GM23338 (cell line): Measurements from ENCODE around the gene HPX. TPM values are rescaled to one million over a fixed set of nuclear protein-coding genes. Genes with fewer than 3 reads are reported as not detected.

Source experiments
- ATAC-seq: fragments of 200-7000 bp; cut with Tn5 transposase; 3 replicates; pipeline ENCODE4 v1.9.1; 2020
- DNase-seq: peaks from one replicate; pipeline ENCODE4 v3.0.0-alpha.2; 2015; ENCODE audit warnings: low spot score
- H2AFZ ChIP-seq: fragments of 200-600 bp; sonication (generic); 2 replicates; pipeline ENCODE4 v1.8.0; 2016; ENCODE audit warnings: antibody characterized with exemption, mild to moderate bottlenecking, moderate library complexity
- H3F3A ChIP-seq: fragments of 200-600 bp; sonication (generic); replicated peaks from 2 replicates; pipeline ENCODE4 v1.8.0; 2017; ENCODE audit warnings: antibody characterized with exemption, mixed run types, low read depth
- H3K27ac ChIP-seq: fragments of 200-600 bp; sonication (generic); 2 replicates; pipeline ENCODE4 v1.6.1; 2016; ENCODE audit warnings: low read depth
- H3K27me3 ChIP-seq: fragments of 200-600 bp; sonication (generic); 2 replicates; pipeline ENCODE4 v1.8.0; 2016; ENCODE audit warnings: mild to moderate bottlenecking, mixed run types, moderate library complexity; ENCODE audit not compliant: insufficient read depth
- H3K36me3 ChIP-seq: fragments of 200-600 bp; sonication (generic); 2 replicates; pipeline ENCODE4 v1.8.0; 2016; ENCODE audit warnings: mild to moderate bottlenecking; ENCODE audit not compliant: insufficient read depth
- H3K4me1 ChIP-seq: fragments of 200-600 bp; sonication (generic); 2 replicates; pipeline ENCODE4 v1.8.0; 2016; ENCODE audit warnings: mild to moderate bottlenecking, moderate library complexity; ENCODE audit not compliant: insufficient read depth
- H3K4me2 ChIP-seq: fragments of 200-600 bp; sonication (generic); 2 replicates; pipeline ENCODE4 v1.7.1; 2017; ENCODE audit warnings: mixed run types
- H3K4me3 ChIP-seq: fragments of 200-600 bp; sonication (generic); 2 replicates; pipeline ENCODE4 v1.6.1; 2016; ENCODE audit warnings: mixed run types
- H3K79me2 ChIP-seq: fragments of 200-600 bp; sonication (generic); replicated peaks from 2 replicates; pipeline ENCODE4 v1.8.0; 2017; ENCODE audit warnings: mild to moderate bottlenecking; ENCODE audit not compliant: insufficient read depth
- H3K9me2 ChIP-seq: fragments of 200-600 bp; sonication (generic); 2 replicates; pipeline ENCODE4 v1.8.0; 2017; ENCODE audit not compliant: insufficient read depth
- H4K20me1 ChIP-seq: fragments of 200-600 bp; sonication (generic); replicated peaks from 2 replicates; pipeline ENCODE4 v1.8.0; 2017; ENCODE audit warnings: mild to moderate bottlenecking; ENCODE audit not compliant: insufficient read depth
- H3K27ac Mint-ChIP-seq: 2 replicates; pipeline ENCODE4 v1.8.0; 2020; ENCODE audit warnings: inconsistent platforms, mild to moderate bottlenecking, moderate library complexity, mixed read lengths
- H3K27me3 Mint-ChIP-seq: 3 replicates; pipeline ENCODE4 v1.8.0; 2022; ENCODE audit warnings: low read depth, mild to moderate bottlenecking, moderate library complexity, mixed read lengths, inconsistent platforms; ENCODE audit not compliant: insufficient read depth, poor library complexity
- H3K36me3 Mint-ChIP-seq: 3 replicates; pipeline ENCODE4 v1.8.0; 2021; ENCODE audit warnings: low read depth, mild to moderate bottlenecking, inconsistent platforms, moderate library complexity, mixed read lengths
- H3K4me1 Mint-ChIP-seq: 3 replicates; pipeline ENCODE4 v1.8.0; 2020; ENCODE audit warnings: mild to moderate bottlenecking, inconsistent platforms, mixed read lengths
- H3K4me3 Mint-ChIP-seq: 3 replicates; pipeline ENCODE4 v1.8.0; 2021; ENCODE audit warnings: moderate library complexity, mild to moderate bottlenecking, inconsistent platforms, mixed read lengths
- H3K9me3 Mint-ChIP-seq: 3 replicates; pipeline ENCODE4 v1.8.0; 2020; ENCODE audit warnings: moderate library complexity, mild to moderate bottlenecking, inconsistent platforms, mixed read lengths
- EZH2phosphoT487 ChIP-seq: fragments of 200-600 bp; sonication (generic); IDR thresholded peaks from one replicate; pipeline ENCODE4 v1.8.1; 2018; ENCODE audit warnings: antibody characterized with exemption; ENCODE audit not compliant: unreplicated experiment
- JUNB ChIP-seq: IDR thresholded peaks from one replicate; pipeline ENCODE4 v1.6.1; 2016; ENCODE audit warnings: antibody characterized with exemption; ENCODE audit not compliant: unreplicated experiment
- ZNF114 ChIP-seq: fragments of 250-450 bp; sonication (Bioruptor Pico); IDR thresholded peaks from 2 replicates; pipeline ENCODE4 v1.5.0; 2020; ENCODE audit warnings: mild to moderate bottlenecking, moderate library complexity
- polyA plus RNA-seq: library from polyadenylated mRNA; unstranded; fragments of >200 nt; fragmentation: Nextera tagmentation; extraction: Ambion mirVana; gene quantifications from 2 replicates; pipeline ENCODE4 v1.2.1, GENCODE V29; 2016
- total RNA-seq: library from RNA; depleted of rRNA; stranded (reverse); fragments of >200 nt; shearing (Covaris generic); gene quantifications from 2 replicates; pipeline ENCODE4 v1.2.3, GENCODE V29; 2014
- TF ChIP-seq, protein P1 (sequence below): IDR thresholded peaks from 2 replicates; pipeline ENCODE4 v1.6.1; 2016; ENCODE audit warnings: antibody characterized with exemption
- TF ChIP-seq, protein P2 (sequence below), 2 experiments: fragments of 200-600 bp in 1 of 2; sonication (generic) in 1 of 2; conservative IDR thresholded peaks; 2 replicates each; pipeline versions ENCODE4 v1.5.1 to v1.6.1; 2016 to 2017; ENCODE audit warnings: antibody characterized with exemption in 2 of 2, low read depth in 2 of 2, mild to moderate bottlenecking in 2 of 2, moderate library complexity in 1 of 2
- TF ChIP-seq, protein P3 (sequence below): IDR thresholded peaks from one replicate; pipeline ENCODE4 v1.6.1; 2018; ENCODE audit warnings: antibody characterized with exemption; ENCODE audit not compliant: unreplicated experiment
- TF ChIP-seq, protein P4 (sequence below): fragments of 250-450 bp; sonication (Bioruptor Pico); IDR thresholded peaks from 2 replicates; pipeline ENCODE4 v1.5.0; 2020; ENCODE audit warnings: mild to moderate bottlenecking, moderate library complexity

The HPX gene
- total and polyA plus RNA-seq, 2 experiments from 2014 or later: 0.47 to 0.63 TPM

DNA sequence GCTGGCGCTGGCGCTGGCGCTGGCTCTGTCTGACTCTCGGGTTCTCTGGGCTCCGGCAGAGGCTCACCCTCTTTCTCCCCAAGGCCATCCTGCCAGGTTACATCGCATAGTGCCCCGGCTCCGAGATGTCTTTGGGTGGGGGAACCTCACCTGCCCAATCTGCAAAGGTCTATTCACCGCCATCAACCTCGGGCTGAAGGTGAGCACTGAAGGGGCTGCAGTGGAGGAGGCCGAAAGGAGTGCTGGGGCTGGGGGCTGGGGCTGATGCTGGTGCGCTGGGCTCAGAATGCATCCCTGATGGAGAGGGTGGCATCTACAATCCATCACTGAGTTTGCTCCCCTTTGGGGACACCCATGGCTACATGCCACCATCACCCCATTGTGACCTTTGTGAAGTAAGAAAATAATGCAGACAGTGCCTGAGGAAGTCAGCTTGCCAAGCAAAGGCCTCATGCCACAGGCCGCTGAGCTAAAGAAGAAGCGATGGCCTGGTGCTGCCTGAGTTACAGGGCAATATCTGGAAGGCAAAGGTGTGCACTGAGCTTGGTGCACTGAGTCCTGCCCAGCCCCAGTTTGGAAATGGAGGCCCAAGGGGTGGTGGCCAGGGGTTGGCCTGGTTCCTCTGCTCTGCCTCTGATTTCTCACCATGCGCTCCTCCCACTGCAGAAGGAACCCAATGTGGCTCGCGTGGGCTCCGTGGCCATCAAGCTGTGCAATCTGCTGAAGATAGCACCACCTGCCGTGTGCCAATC lies 49.9 kb downstream of the HPX start (continued):
- TF ChIP-seq, protein P1, sequence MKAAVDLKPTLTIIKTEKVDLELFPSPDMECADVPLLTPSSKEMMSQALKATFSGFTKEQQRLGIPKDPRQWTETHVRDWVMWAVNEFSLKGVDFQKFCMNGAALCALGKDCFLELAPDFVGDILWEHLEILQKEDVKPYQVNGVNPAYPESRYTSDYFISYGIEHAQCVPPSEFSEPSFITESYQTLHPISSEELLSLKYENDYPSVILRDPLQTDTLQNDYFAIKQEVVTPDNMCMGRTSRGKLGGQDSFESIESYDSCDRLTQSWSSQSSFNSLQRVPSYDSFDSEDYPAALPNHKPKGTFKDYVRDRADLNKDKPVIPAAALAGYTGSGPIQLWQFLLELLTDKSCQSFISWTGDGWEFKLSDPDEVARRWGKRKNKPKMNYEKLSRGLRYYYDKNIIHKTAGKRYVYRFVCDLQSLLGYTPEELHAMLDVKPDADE: no peak

DNA sequence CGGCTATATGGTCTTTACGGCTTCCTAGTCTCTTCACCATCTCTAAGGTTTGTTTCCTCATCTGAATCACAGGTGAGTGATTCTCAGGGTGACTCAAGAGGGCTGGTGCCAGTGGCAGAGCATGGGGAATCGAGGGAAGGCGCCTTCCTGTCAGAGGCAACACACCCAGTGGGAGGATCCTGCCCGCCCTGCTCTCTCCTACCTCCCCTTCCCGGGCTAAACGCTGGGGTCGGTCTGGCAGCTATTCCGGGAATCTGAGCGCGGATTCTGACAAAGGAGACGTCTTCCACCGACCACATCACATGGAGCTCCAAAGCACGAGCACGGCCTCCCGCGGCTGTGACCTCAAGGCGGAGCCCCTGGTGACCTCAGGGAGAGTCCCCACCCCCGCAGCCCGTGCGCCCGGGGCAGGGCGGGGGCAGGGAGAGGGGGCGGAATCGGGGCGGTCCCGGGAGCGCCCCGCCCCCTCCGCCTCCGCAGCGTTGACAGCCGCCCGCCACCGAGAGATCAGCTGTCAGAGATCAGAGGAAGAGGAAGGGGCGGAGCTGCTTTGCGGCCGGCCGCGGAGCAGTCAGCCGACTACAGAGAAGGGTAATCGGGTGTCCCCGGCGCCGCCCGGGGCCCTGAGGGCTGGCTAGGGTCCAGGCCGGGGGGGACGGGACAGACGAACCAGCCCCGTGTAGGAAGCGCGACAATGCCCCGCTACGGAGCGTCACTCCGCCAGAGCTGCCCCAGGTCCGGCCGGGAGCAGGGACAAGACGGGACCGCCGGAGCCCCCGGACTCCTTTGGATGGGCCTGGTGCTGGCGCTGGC lies 50.7 kb downstream of the HPX start, which contains the start of gene SMPD1:
SMPD1 (plus strand) TSS at position 570 of the 813 bp plus-strand sequence; CDS start at position 695, 125 bp downstream.
- H3K4me2 ChIP-seq: peak within 1 kb of the TSS; percentile 84
- H3K4me3 Mint-ChIP-seq: peak within 1 kb of the TSS; percentile 91
- TF ChIP-seq ZNF114 (CRISPR knock-in tag) (no peak), EZH2phosphoT487 (no peak), JUNB (no peak)
- TF ChIP-seq, protein P2, sequence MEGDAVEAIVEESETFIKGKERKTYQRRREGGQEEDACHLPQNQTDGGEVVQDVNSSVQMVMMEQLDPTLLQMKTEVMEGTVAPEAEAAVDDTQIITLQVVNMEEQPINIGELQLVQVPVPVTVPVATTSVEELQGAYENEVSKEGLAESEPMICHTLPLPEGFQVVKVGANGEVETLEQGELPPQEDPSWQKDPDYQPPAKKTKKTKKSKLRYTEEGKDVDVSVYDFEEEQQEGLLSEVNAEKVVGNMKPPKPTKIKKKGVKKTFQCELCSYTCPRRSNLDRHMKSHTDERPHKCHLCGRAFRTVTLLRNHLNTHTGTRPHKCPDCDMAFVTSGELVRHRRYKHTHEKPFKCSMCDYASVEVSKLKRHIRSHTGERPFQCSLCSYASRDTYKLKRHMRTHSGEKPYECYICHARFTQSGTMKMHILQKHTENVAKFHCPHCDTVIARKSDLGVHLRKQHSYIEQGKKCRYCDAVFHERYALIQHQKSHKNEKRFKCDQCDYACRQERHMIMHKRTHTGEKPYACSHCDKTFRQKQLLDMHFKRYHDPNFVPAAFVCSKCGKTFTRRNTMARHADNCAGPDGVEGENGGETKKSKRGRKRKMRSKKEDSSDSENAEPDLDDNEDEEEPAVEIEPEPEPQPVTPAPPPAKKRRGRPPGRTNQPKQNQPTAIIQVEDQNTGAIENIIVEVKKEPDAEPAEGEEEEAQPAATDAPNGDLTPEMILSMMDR (conservative IDR thresholded peaks at IDR 0.05; ENCODE audit: low read depth in 2 of 2): no peak
- TF ChIP-seq, protein P3, sequence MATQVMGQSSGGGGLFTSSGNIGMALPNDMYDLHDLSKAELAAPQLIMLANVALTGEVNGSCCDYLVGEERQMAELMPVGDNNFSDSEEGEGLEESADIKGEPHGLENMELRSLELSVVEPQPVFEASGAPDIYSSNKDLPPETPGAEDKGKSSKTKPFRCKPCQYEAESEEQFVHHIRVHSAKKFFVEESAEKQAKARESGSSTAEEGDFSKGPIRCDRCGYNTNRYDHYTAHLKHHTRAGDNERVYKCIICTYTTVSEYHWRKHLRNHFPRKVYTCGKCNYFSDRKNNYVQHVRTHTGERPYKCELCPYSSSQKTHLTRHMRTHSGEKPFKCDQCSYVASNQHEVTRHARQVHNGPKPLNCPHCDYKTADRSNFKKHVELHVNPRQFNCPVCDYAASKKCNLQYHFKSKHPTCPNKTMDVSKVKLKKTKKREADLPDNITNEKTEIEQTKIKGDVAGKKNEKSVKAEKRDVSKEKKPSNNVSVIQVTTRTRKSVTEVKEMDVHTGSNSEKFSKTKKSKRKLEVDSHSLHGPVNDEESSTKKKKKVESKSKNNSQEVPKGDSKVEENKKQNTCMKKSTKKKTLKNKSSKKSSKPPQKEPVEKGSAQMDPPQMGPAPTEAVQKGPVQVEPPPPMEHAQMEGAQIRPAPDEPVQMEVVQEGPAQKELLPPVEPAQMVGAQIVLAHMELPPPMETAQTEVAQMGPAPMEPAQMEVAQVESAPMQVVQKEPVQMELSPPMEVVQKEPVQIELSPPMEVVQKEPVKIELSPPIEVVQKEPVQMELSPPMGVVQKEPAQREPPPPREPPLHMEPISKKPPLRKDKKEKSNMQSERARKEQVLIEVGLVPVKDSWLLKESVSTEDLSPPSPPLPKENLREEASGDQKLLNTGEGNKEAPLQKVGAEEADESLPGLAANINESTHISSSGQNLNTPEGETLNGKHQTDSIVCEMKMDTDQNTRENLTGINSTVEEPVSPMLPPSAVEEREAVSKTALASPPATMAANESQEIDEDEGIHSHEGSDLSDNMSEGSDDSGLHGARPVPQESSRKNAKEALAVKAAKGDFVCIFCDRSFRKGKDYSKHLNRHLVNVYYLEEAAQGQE: no peak
- TF ChIP-seq, protein P1: no peak
- TF ChIP-seq, protein P4, sequence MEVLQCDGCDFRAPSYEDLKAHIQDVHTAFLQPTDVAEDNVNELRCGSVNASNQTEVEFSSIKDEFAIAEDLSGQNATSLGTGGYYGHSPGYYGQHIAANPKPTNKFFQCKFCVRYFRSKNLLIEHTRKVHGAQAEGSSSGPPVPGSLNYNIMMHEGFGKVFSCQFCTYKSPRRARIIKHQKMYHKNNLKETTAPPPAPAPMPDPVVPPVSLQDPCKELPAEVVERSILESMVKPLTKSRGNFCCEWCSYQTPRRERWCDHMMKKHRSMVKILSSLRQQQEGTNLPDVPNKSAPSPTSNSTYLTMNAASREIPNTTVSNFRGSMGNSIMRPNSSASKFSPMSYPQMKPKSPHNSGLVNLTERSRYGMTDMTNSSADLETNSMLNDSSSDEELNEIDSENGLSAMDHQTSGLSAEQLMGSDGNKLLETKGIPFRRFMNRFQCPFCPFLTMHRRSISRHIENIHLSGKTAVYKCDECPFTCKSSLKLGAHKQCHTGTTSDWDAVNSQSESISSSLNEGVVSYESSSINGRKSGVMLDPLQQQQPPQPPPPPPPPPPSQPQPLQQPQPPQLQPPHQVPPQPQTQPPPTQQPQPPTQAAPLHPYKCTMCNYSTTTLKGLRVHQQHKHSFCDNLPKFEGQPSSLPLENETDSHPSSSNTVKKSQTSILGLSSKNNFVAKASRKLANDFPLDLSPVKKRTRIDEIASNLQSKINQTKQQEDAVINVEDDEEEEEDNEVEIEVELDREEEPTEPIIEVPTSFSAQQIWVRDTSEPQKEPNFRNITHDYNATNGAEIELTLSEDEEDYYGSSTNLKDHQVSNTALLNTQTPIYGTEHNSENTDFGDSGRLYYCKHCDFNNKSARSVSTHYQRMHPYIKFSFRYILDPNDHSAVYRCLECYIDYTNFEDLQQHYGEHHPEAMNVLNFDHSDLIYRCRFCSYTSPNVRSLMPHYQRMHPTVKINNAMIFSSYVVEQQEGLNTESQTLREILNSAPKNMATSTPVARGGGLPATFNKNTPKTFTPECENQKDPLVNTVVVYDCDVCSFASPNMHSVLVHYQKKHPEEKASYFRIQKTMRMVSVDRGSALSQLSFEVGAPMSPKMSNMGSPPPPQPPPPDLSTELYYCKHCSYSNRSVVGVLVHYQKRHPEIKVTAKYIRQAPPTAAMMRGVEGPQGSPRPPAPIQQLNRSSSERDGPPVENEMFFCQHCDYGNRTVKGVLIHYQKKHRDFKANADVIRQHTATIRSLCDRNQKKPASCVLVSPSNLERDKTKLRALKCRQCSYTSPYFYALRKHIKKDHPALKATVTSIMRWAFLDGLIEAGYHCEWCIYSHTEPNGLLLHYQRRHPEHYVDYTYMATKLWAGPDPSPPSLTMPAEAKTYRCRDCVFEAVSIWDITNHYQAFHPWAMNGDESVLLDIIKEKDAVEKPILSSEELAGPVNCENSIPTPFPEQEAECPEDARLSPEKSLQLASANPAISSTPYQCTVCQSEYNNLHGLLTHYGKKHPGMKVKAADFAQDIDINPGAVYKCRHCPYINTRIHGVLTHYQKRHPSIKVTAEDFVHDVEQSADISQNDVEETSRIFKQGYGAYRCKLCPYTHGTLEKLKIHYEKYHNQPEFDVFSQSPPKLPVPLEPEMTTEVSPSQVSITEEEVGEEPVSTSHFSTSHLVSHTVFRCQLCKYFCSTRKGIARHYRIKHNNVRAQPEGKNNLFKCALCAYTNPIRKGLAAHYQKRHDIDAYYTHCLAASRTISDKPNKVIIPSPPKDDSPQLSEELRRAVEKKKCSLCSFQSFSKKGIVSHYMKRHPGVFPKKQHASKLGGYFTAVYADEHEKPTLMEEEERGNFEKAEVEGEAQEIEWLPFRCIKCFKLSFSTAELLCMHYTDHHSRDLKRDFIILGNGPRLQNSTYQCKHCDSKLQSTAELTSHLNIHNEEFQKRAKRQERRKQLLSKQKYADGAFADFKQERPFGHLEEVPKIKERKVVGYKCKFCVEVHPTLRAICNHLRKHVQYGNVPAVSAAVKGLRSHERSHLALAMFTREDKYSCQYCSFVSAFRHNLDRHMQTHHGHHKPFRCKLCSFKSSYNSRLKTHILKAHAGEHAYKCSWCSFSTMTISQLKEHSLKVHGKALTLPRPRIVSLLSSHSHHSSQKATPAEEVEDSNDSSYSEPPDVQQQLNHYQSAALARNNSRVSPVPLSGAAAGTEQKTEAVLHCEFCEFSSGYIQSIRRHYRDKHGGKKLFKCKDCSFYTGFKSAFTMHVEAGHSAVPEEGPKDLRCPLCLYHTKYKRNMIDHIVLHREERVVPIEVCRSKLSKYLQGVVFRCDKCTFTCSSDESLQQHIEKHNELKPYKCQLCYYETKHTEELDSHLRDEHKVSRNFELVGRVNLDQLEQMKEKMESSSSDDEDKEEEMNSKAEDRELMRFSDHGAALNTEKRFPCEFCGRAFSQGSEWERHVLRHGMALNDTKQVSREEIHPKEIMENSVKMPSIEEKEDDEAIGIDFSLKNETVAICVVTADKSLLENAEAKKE (CRISPR knock-in tag): no peak

More for the DNA sequence above, 50.7 kb downstream of the HPX start, which contains the start of gene SMPD1:
- Histone ChIP-seq H3K79me2 (no peaks in the 10 kb centered on the region), H3F3A (no peaks in the 10 kb centered on the region), H3K27me3 (peaks cover 6% of the 10 kb centered on the region; the same call in 1 of the 2 replicates), H3K36me3 (no peaks in the 10 kb centered on the region), H3K4me1 (peaks cover 36% of the 10 kb centered on the region), H3K4me3 (peak within 1 kb of the TSS; percentile 85), H3K9me2 (no peaks in the 10 kb centered on the region; the same call in 1 of the 2 replicates), H4K20me1 (no peaks in the 10 kb centered on the region), H3K27ac (no peak within 1 kb of the TSS), H2AFZ (peak within 1 kb of the TSS; percentile 94)
- H3K9me3 Mint-ChIP-seq: no peaks in the 10 kb centered on the region
- H3K27me3 Mint-ChIP-seq: peaks cover 20% of the 10 kb centered on the region
- DNase-seq: peak; percentile 90
- peak within 1 kb of the TSS; percentile 57; the same call in 1 of the 2 replicates for H3K27ac Mint-ChIP-seq
- peaks cover 20% of the 10 kb centered on the region for H3K4me1 Mint-ChIP-seq
- H3K36me3 Mint-ChIP-seq: no peaks in the 10 kb centered on the region
- ATAC-seq: peak; percentile 84
